HG02763 (cell line): ENCODE data around the gene PCP4.

Source experiments
- ATAC-seq: cut with Tn5 transposase; IDR thresholded peaks from one replicate; pipeline ENCODE4 v1.9.1; 2021; ENCODE audit warnings: mild to moderate bottlenecking, moderate library complexity; ENCODE audit not compliant: unreplicated experiment

PCP4 gene

DNA sequence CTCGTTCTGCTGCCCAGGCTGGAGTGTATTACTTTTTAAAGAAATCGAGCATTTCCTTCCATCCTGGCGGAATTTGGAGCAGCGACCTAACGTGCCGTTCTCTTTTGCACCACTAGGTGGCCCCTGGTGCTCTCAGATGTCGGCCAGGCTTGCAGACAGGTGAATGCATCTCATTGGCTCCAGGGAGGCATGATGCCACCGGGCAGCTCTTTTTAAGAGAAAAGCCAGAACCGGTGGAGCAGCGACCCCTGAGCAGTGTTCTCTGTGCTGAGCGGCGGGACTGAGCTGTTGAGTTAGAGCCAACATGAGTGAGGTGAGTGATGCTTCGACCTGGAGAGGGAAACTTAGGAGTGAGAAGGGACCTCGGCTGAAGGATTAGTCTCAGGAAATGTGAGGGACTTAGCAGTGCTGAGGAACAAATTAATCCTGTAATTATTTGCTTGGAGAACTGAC lies at the start of gene PCP4:
PCP4 (plus strand) TSS at position 241 of the 453 bp plus-strand sequence; CDS start at position 305, 64 bp downstream.
- ATAC-seq, result no peak

DNA sequence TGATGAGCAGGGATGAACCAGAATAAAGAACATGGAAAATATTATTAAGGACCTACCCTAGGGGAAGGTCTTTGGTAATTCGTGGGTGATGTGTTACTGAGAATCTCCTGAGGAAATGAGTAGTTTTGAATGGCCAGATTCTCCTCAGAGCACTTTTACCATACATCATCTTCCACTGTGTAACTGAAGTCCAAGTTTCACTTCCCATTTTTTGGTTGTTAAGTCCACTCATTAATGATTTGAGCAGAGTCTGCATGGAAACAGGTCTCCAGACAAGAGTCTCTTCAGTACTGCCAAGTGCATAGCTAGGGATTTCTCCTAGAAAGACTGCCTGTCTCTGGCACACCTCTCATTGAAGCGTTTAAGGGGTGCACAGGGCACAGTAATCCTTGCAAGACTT lies 48.7 kb upstream of the PCP4 start:
- ATAC-seq, result no peak

DNA sequence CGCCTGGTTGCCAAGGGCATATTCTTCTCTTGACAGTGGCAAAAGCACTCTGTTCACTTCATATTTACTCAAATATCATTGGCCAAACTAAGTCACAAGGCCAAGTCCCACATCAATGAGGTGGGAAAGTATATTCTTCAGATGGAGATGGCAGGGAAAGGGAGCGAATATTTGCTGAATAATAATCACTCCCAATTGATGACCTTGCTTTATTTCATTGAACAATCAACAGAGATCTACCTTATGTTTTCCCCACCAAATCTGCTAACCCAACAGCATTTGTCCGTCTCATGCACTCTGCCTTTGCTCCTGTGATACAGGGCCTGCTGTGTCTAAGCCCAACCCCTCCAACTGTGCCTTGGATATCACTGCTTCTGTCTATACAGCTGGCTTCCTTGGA lies 45.2 kb upstream of the PCP4 start:
- ATAC-seq, result no peak

DNA sequence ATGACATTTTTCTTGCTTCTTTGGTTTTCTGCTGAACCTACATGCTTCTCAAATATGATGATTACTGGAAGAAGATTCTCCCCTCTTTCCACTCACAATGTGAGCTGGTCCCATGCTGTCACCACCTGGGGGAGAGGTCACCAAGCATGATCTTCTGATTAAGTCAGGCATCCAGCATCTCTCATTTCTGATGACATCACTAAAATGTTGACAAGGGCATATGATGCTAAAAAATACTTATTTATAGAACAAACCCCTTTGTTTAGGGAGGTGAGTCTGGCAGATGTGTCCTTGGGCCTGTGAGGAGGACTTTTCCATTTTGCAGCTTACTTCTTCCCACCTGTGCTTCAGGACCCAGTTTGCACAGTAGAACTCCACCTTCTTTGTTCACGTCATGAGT lies 42.0 kb upstream of the PCP4 start:
- no peak for ATAC-seq

DNA sequence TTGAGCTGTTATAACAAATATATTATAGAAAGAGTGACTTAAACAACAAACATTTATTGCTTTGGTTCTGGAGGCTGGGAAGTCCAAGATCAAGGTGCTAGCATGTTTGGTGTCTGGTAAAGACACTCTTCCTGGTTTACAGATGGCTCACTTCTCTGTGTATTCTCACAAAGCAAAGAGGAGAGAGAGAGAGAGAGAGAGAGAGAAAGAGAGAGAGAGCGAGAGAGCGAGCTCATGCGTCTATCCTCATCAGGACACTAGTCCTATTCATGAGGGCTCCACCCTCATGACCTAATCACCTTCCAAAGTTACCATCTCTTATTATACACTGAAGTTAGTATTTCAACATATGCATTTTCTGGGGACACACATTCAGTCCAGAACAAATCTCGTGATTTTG lies 32.7 kb upstream of the PCP4 start:
- ATAC-seq, result no peak

DNA sequence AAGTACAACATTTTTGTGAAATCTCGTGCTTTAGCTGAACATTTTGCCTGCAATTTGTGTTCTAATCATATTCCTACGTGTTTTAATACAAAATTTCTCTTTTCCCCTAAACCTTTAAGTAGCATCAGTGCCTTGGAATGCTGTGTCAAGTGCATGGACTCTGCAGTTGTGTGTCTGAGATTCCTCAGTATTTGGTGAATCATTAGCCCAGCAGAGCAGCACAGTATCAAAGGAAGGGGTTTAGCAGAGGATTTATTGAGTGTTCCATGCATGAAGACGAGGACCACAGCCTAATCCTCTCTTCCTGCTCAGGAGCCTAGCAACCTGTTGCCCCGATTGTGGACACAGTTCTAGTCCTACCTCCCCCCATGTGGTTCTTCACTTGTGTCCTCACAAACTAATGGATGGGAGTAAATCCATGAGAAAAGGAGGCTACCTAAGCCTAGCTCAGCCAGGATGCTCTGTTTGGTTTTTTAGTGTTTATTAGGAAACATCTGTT lies 29.3 kb upstream of the PCP4 start:
- no peak for ATAC-seq

DNA sequence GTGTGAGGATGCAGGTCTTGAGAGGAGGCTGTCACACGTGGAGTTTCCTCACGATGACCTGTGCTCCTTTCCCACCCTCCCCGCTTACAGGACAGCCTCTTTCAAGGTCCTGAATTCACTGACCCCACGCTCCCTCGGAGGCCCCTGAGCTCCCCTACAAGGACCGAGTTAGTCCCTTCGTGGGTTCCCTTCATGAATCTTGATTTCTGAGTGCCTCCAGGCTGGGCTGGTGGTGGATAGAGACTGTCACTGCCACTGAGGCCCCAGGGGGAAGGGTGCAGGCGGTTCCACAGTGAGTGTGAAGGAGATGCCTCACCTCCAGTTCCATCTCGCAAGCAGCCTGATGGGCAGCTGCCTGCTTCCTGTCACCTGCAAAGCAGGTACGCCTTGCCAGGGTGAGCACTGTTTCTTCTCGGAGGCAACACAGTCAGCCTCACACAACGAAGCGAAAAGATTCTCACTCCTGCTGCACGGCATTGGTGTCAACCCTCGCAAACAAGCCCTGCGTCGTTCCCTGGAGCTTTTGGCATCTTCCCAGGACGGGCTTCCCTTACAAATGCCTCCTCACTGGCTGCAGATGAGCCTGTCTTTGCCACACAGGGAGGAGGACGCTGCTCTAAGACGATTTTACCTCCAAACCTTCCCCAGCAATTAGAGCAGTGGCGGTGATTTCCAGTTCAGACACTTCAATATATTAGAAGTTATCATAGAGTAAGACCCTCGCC lies 26.7 kb upstream of the PCP4 start:
- no peak for ATAC-seq

DNA sequence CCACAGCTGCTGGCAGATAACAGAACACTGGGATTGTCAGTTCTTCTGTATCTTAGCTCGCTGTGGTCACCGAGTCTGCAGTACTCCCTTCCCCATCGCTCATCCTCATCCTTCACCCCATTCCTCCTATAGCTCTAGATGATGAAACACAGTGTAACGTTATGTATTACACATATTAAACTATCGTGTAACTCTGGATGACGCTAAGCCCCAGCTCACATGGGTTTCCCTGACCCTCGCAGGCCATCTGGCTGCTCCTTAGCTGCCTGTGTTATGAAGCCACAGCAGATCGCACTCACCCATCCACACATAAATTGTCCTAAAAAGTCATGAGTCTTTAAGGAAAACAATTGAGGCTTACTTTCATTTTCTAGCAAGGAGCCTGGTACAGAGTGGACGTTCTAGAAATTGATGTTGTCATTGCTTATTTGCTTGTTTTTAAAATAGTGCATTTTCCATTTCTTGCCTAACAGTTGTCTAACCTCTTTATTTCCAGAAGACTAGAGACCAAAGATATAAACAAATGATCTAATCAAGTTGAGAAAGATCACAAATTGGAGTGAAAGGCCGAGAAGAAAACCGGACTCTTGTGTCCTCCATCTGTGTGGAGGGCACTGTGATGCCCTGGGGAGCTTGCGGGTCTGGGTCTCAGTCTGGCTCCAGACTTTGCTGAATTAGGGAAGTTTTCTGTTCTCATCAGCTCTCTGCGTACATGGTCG lies 24.3 kb upstream of the PCP4 start:
- ATAC-seq, result no peak

DNA sequence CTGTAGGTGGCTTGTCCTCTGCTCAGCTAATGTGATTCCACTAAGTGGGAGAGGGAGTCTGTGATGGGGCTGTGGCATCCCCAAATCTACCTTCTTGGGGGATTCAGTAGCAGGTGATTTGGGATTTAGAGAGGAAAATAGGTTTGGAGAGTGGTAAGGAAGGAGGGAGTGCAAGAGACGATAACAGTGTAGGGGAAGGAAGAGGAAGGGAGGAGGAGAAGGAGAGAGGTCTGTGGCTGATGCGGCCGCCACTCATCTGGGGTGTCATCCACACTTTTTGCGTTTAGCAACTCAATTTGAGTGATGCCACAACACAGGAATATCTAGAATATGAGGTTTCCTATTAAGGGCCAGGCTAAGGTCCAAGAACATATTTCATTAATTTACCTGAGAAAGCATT lies 23.8 kb upstream of the PCP4 start:
- ATAC-seq, result no peak

DNA sequence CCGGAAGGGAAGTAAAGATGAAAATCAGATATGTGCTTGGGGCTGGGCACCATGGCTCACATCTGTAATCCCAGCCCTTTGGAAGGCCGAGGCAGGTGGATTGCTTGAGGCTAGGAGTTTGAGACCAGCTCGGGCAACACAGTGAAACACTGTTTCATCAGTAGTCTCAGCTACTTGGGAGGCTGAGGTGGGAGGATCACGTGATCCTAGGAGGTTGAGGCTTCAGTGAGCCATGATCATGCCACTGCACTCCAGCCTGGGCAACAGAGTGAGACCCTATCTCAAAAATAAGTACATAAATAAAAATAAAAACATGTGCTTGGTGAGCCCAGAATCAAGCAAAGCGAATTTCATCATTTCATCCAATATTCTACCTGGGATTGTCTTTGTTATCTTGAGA lies 23.3 kb upstream of the PCP4 start:
- ATAC-seq, result no peak

DNA sequence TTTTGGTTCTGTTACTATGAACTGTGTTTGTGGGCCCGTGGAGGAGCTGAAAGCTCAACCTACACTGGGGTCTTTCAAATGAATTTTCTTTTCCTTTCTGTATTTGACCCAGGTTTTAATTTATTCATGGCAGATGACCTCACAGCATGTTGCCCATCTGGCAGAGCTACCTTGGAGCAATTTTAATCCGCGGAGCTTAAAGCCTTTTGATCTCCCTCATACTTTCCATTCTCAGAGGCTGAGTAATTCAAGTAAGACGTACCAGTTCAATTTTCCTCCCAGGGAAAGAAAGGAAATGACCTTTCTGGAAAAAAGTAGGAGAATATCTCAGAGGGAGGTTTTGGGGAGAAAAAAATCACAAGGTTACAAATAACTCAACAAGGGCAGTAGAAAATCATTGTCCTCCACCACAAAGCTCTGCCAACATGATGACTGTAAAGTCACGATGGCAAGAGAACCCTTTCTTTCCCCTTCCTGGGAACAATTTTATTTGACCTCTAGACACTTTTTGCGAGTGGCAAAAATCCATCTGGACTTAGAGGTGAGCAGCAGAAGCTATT lies 21.6 kb upstream of the PCP4 start:
- no peak for ATAC-seq

DNA sequence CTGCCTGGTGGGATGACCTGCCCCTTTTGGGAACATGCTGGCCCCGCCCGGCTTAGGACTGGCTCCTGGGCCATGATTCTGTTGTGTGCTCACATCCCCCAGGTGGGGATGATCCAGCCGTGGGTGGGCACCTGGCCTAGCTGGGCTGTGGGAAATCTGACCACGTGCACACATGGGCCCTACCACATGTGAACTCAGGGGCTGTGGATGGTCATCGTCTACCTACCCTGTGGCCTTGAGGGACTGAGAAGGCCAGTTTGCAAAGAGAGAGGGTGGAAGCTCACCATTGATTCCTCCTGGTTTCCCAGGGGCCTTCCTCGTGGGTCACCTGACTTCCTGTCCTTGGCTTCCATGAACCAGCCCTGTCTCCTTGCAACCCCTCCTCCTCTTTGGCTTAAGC lies 19.4 kb upstream of the PCP4 start:
- ATAC-seq, result no peak

DNA sequence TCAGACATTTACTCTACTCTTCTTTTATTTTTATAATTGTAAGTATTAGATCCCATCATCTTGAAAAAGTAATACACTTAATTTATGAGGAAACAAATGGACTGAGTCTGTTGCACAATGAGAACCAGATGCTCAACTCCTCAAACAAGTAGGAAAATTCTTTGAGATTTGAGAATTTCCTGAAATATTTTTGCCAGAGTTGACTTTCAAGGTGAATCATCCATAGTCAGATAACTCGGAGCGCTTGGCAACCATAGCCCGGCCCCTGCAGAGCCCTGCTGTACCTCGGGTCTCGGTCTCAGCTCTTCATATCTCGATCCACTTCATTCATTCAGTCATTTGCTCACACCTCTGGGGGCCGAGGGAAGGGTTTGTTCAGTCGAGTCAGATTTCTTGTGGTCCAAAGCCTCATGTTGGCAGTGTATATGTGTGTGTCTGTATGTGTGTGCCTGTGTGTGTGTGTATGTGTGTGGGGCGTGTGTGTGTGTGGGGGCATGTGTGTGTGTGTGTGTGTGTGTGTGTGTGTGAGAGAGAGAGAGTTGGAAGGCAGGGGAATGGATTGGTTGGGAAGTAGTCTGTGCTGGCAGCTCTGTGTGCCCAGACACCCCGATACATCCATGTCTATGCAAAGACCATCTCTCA lies 18.1 kb upstream of the PCP4 start:
- ATAC-seq, result no peak

DNA sequence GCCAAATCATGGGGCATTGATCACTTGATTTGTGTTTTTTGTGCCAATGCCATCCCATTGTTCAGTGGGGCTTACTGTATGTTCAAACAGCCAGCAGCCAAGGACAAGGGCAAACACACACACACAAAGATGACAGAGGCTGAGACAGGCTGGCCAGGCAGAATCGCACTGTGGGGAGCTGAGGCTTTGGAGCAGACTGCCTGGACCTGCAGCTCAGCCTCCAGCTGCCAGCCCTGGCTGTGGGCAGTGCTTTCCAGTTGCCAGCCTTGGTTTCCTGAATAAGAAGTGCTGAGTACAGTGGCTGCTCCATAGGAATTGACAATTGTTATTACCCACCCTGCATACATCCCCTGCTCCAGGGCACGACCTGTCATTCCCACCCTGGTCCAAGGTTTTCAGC lies 16.9 kb upstream of the PCP4 start:
- no peak for ATAC-seq

DNA sequence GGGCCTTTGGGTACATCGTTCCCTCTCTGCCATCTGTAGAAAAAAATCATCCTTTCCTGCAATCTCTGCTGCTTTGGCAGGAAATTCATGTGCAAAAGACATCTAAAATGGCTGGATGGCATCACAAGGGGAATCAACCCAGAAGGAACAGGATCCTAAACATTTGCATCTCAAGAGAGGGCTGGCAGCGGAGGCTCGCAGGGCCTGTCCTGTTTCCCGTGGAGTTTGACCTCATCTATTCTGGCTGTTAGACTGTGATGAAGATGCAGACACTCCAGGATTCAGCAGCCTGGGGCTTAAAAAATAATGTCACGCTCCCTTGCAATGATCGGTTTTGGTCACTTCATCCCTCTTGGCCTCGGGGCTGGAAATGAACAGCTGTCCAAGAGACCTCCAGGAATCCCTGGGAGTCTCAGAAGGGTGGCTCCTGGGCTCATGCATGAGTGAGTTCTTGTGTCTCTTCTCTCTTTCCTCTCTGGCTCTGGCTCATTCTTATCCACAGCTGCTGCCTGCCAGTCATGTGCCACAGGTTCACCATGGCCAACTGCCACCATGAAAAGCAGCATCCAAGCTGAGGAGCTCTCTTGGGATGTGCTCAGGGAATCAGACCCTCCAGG lies 16.1 kb upstream of the PCP4 start:
- ATAC-seq, result no peak

DNA sequence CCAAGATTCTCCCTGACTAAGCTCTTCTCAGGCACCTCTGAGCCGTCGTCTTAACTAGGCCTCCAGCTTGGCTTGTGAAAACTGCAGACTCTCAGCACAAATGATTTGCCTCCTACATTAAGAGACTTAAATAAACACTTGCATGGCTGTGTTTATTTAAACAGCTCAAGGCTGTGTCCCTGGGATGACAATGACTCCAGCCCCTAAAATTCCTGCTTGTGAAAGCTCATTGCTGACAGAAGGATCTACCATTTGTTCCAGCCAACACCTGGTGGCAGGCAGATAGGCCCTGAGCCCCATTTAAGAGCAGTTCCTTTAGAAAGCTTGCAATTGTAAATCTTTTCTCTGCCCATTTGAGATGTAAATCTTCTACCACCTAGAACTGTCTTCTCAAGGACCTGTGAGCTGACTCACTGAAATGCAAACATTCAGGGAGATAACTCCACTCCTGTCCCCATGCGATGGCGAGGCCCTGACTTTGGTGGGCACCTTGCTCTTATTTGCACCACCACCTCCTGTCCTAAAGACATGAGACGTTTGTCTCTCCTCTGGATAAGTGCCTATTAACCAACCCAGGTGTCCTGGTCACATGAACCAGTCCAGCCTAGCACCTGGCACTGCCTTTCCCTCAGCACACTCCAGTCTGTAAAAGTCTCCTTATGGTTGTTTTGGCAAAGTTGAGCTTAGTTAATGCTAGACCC lies 15.1 kb upstream of the PCP4 start:
- ATAC-seq, result no peak

DNA sequence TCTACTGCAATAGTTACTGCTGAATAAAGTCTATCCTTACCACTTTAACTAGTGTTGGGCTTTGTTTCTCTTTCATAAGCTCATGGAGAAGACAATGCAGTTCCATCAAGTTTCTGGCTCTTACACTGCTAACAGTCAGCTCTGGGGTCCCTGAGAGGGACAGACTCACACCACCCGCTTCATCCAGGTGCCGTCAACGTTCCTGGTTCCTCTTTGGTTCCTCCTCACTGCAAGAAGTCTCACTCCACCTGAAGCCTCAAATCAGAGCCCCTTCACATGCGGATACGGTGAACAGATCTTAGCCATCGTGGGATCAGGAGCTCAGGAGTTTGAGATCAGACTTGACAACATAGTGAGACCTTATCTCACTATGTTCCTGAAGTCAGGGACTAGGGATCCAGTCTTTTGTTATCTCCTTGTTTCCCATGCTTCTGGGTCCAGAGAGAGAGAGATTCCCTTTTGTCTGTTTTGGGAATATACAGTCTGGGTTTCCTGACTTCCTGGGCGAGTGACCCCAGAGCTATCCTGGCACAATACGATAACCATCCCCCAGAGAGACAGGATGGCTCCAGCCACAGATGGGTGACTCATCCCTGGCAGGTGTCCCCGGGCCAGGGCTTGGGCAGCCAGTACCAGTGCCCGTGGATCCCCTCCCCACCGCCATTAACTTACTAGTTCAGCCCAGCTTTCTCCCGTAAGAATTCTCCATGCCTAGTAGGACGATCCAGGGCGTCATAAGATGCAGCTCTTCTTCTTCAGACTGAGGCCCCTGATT lies 14.3 kb upstream of the PCP4 start:
- ATAC-seq, result no peak

DNA sequence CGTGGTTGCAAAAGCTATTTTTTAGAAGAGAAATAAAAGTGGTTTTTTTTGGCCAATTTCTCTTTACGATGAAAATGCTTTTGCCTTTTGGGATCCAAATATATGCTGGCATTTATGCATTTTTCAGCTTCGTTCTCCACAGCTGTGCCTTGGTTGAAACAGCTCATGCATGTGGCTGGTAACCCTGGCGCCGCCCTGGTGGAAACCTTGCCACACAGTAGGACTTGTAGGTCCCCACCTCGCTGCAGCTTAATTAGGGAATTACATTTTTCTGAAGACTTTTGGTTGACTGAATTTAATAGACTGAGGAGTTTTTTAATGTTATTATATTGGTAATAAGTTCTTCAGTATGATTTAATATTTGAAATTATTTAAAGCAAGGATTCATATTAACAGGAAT lies 12.7 kb upstream of the PCP4 start:
- ATAC-seq, result no peak

DNA sequence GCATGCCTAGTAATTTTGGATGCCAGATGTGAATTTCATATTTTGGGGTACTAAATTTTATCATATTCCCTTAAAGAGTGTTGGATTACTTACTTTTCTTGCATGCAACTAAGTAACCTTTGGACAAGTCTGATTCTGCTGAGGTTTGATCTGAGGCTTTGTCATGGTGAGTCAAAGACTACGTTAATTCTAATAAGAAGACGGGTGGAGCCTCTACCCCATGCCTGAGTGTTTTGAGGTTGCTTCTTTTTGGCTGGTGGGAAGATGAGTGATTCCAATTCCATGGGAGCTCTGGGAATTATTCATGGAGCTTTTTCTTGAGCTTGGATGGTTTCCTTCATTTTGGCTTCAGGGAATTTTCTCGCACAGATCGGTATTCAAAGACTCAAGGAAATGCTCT lies 11.6 kb upstream of the PCP4 start:
- ATAC-seq, result no peak

DNA sequence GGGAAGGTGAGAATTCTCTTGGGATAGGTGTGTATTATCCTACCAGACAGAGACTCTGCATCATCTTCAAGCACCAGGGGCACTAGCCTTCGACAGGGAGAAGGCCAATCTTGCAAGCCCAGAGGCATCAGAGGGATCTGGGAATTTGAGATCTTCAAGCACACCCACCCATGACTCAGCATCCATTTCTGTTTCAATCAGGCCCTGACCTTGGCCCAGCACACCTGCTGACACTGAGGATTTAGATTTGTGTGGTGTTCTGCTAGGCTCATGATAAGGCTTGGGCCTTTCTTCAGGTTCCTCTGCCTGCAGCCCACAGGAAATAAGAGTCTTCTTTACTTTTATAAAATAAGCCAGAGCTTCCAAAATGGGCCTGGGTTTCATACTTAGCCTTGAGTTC lies 6.6 kb upstream of the PCP4 start:
- ATAC-seq, result no peak
